ENCODE results near the gene ARSG. TPM values are rescaled to one million over a fixed set of nuclear protein-coding genes. Genes with fewer than 3 reads are reported as not detected.

ARSG gene
- total and polyA plus RNA-seq, 2 of the 13 experiments (the other 11 are each of a cell fraction or from before 2014, with no cell fraction given), result 3.7 to 15.2 TPM

- TF ChIP-seq REL (CRISPR knock-in tag; conservative IDR thresholded peaks at IDR 0.05) (peak; percentile 93), ZBTB7A (CRISPR knock-in tag; IDR thresholded peaks at IDR 0.05) (peak; percentile 61; the same call in 1 of the 2 replicates), ZNF616 (CRISPR knock-in tag; IDR thresholded peaks at IDR 0.05; ENCODE audit: low read depth) (peak; percentile 78), ZNF446 (CRISPR knock-in tag; IDR thresholded peaks at IDR 0.05) (peak; percentile 78; the same call in 1 of the 2 replicates), ZBTB43 (CRISPR knock-in tag; conservative IDR thresholded peaks at IDR 0.05) (peak; percentile 11; the same call in 1 of the 2 replicates), HBP1 (CRISPR knock-in tag; IDR thresholded peaks at IDR 0.05; ENCODE audit: low read depth) (peak; percentile 66), NFE2L2 (IDR thresholded peaks at IDR 0.05; ENCODE audit: low read length) (no peak), ETS1 (CRISPR knock-in tag; IDR thresholded peaks at IDR 0.05) (0 out of 2 replicates have a peak, but pooled peaks have one; percentile 69), SATB2 (CRISPR knock-in tag; IDR thresholded peaks at IDR 0.05) (peak; percentile 95), ELK4 (CRISPR knock-in tag; IDR thresholded peaks at IDR 0.05; ENCODE audit: borderline replicate concordance) (no peak), GRHL1 (CRISPR knock-in tag; conservative IDR thresholded peaks at IDR 0.05) (no peak), PHF21A (CRISPR knock-in tag; IDR thresholded peaks at IDR 0.05) (peak; percentile 95)
- TF ChIP-seq, protein P1, sequence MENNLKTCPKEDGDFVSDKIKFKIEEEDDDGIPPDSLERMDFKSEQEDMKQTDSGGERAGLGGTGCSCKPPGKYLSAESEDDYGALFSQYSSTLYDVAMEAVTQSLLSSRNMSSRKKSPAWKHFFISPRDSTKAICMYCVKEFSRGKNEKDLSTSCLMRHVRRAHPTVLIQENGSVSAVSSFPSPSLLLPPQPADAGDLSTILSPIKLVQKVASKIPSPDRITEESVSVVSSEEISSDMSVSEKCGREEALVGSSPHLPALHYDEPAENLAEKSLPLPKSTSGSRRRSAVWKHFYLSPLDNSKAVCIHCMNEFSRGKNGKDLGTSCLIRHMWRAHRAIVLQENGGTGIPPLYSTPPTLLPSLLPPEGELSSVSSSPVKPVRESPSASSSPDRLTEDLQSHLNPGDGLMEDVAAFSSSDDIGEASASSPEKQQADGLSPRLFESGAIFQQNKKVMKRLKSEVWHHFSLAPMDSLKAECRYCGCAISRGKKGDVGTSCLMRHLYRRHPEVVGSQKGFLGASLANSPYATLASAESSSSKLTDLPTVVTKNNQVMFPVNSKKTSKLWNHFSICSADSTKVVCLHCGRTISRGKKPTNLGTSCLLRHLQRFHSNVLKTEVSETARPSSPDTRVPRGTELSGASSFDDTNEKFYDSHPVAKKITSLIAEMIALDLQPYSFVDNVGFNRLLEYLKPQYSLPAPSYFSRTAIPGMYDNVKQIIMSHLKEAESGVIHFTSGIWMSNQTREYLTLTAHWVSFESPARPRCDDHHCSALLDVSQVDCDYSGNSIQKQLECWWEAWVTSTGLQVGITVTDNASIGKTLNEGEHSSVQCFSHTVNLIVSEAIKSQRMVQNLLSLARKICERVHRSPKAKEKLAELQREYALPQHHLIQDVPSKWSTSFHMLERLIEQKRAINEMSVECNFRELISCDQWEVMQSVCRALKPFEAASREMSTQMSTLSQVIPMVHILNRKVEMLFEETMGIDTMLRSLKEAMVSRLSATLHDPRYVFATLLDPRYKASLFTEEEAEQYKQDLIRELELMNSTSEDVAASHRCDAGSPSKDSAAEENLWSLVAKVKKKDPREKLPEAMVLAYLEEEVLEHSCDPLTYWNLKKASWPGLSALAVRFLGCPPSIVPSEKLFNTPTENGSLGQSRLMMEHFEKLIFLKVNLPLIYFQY (CRISPR knock-in tag; IDR thresholded peaks at IDR 0.05; ENCODE audit: borderline replicate concordance), result no peak; the same call in 1 of the 2 replicates
- TF ChIP-seq, protein P2, sequence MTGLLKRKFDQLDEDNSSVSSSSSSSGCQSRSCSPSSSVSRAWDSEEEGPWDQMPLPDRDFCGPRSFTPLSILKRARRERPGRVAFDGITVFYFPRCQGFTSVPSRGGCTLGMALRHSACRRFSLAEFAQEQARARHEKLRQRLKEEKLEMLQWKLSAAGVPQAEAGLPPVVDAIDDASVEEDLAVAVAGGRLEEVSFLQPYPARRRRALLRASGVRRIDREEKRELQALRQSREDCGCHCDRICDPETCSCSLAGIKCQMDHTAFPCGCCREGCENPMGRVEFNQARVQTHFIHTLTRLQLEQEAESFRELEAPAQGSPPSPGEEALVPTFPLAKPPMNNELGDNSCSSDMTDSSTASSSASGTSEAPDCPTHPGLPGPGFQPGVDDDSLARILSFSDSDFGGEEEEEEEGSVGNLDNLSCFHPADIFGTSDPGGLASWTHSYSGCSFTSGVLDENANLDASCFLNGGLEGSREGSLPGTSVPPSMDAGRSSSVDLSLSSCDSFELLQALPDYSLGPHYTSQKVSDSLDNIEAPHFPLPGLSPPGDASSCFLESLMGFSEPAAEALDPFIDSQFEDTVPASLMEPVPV (CRISPR knock-in tag; IDR thresholded peaks at IDR 0.05), result peak; percentile 66; the same call in 1 of the 2 replicates
Measured at GRCh38 chr17:68378268-68379176, 87.2 kb downstream of the ARSG start (continued).
